Measurements from ENCODE around the gene MRPL55.

The MRPL55 gene

GRCh38 chr1:228136901-228137300 is 27.8 kb upstream of the MRPL55 start:
- no peaks in the 10 kb centered on the region for H3K4me1 ChIP-seq (ENCODE audit: control insufficient read depth, insufficient read depth, low read length)
- no peaks in the 10 kb centered on the region for H3K9me3 ChIP-seq (ENCODE audit: control insufficient read depth, insufficient read depth, low read length)
- H3K9ac ChIP-seq (ENCODE audit: low read depth, low read length): no peak overlapping the region
- peaks cover 18% of the 10 kb centered on the region for H3K27me3 ChIP-seq (ENCODE audit: control insufficient read depth, insufficient read depth, low read length)
- H3K4me3 ChIP-seq (ENCODE audit: low read depth, low read length): no peak overlapping the region
- no peaks in the 10 kb centered on the region for H3K36me3 ChIP-seq (ENCODE audit: control insufficient read depth, insufficient read depth, low read length)

DNA sequence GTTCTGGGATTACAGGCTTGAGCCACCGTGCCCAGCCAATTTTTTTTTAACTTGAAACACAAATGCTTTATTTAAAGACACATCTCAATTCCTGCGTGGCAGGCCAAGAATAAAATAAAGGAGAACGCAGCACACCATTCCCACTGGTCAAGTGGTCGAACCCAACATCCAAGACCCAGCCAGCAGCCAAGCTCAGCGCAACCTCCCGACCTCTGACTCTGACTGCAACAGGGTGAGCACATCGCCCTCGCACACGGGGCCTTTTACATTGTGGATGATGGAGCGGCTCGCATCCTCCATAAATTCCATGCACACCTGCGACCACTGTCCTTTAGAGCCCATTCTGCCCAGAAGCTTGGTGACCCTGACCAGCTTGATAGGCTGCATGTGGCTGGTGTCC is 25.5 kb upstream of the MRPL55 start:
- Histone ChIP-seq H3K9ac (ENCODE audit: low read depth, low read length) (no peak overlapping the region), H3K27me3 (ENCODE audit: control insufficient read depth, insufficient read depth, low read length) (peaks cover 21% of the 10 kb centered on the region), H3K4me1 (ENCODE audit: control insufficient read depth, insufficient read depth, low read length) (no peaks in the 10 kb centered on the region), H3K9me3 (ENCODE audit: control insufficient read depth, insufficient read depth, low read length) (no peaks in the 10 kb centered on the region), H3K36me3 (ENCODE audit: control insufficient read depth, insufficient read depth, low read length) (no peaks in the 10 kb centered on the region), H3K4me3 (ENCODE audit: low read depth, low read length) (no peak overlapping the region)

- peaks cover 18% of the 10 kb centered on the region for H3K27me3 ChIP-seq (ENCODE audit: control insufficient read depth, insufficient read depth, low read length)
- no peaks in the 10 kb centered on the region for H3K36me3 ChIP-seq (ENCODE audit: control insufficient read depth, insufficient read depth, low read length)
- no peaks in the 10 kb centered on the region for H3K9me3 ChIP-seq (ENCODE audit: control insufficient read depth, insufficient read depth, low read length)
- H3K9ac ChIP-seq (ENCODE audit: low read depth, low read length): no peak overlapping the region
- H3K4me1 ChIP-seq (ENCODE audit: control insufficient read depth, insufficient read depth, low read length): no peaks in the 10 kb centered on the region
- H3K4me3 ChIP-seq (ENCODE audit: low read depth, low read length): no peak overlapping the region
Observed at GRCh38 chr1:228131766-228132165, 22.7 kb upstream of the MRPL55 start.

GRCh38 chr1:228125185-228125584 is 16.1 kb upstream of the MRPL55 start:
- H3K4me1 ChIP-seq (ENCODE audit: control insufficient read depth, insufficient read depth, low read length): no peaks in the 10 kb centered on the region
- H3K9me3 ChIP-seq (ENCODE audit: control insufficient read depth, insufficient read depth, low read length): no peaks in the 10 kb centered on the region
- H3K4me3 ChIP-seq (ENCODE audit: low read depth, low read length): no peak overlapping the region
- no peaks in the 10 kb centered on the region for H3K36me3 ChIP-seq (ENCODE audit: control insufficient read depth, insufficient read depth, low read length)
- H3K27me3 ChIP-seq (ENCODE audit: control insufficient read depth, insufficient read depth, low read length): peaks cover 5% of the 10 kb centered on the region
- H3K9ac ChIP-seq (ENCODE audit: low read depth, low read length): no peak overlapping the region

GRCh38 chr1:228123505-228123904 is 14.4 kb upstream of the MRPL55 start:
- Histone ChIP-seq H3K4me3 (ENCODE audit: low read depth, low read length) (no peak overlapping the region), H3K4me1 (ENCODE audit: control insufficient read depth, insufficient read depth, low read length) (no peaks in the 10 kb centered on the region), H3K9ac (ENCODE audit: low read depth, low read length) (no peak overlapping the region), H3K36me3 (ENCODE audit: control insufficient read depth, insufficient read depth, low read length) (no peaks in the 10 kb centered on the region), H3K27me3 (ENCODE audit: control insufficient read depth, insufficient read depth, low read length) (peaks cover 2% of the 10 kb centered on the region), H3K9me3 (ENCODE audit: control insufficient read depth, insufficient read depth, low read length) (no peaks in the 10 kb centered on the region)

- H3K9ac ChIP-seq (ENCODE audit: low read depth, low read length): no peak overlapping the region
- H3K4me1 ChIP-seq (ENCODE audit: control insufficient read depth, insufficient read depth, low read length): no peaks in the 10 kb centered on the region
- no peaks in the 10 kb centered on the region for H3K36me3 ChIP-seq (ENCODE audit: control insufficient read depth, insufficient read depth, low read length)
- peaks cover 2% of the 10 kb centered on the region for H3K27me3 ChIP-seq (ENCODE audit: control insufficient read depth, insufficient read depth, low read length)
- no peak overlapping the region for H3K4me3 ChIP-seq (ENCODE audit: low read depth, low read length)
- H3K9me3 ChIP-seq (ENCODE audit: control insufficient read depth, insufficient read depth, low read length): no peaks in the 10 kb centered on the region
Observed at GRCh38 chr1:228122921-228123441, 13.9 kb upstream of the MRPL55 start.

GRCh38 chr1:228120857-228121489 is 11.9 kb upstream of the MRPL55 start:
- Histone ChIP-seq H3K9ac (ENCODE audit: low read depth, low read length) (no peak overlapping the region), H3K9me3 (ENCODE audit: control insufficient read depth, insufficient read depth, low read length) (no peaks in the 10 kb centered on the region), H3K36me3 (ENCODE audit: control insufficient read depth, insufficient read depth, low read length) (no peaks in the 10 kb centered on the region), H3K4me1 (ENCODE audit: control insufficient read depth, insufficient read depth, low read length) (no peaks in the 10 kb centered on the region), H3K4me3 (ENCODE audit: low read depth, low read length) (no peak overlapping the region), H3K27me3 (ENCODE audit: control insufficient read depth, insufficient read depth, low read length) (peaks cover 2% of the 10 kb centered on the region)

DNA sequence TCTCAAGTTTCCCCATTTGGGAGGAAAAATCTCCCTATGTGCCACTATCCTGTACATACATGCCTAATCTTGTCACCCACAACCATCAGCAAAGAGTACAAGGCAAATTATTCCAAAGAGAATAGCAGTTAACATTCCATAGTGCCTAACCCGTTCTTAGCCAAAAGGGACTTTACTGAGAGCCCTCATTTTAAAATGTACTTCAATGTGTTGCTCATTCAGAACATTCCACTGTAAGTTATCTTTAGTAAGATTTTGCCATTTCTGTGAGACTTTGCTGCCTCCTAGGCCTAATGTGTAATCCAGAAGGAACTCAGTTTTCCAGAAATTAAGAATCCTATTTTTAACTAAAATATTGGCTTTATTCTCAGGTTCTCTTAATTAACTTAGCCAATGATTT is 11.3 kb upstream of the MRPL55 start:
- Histone ChIP-seq H3K4me3 (ENCODE audit: low read depth, low read length) (no peak overlapping the region), H3K9ac (ENCODE audit: low read depth, low read length) (no peak overlapping the region), H3K27me3 (ENCODE audit: control insufficient read depth, insufficient read depth, low read length) (peaks cover 2% of the 10 kb centered on the region)

DNA sequence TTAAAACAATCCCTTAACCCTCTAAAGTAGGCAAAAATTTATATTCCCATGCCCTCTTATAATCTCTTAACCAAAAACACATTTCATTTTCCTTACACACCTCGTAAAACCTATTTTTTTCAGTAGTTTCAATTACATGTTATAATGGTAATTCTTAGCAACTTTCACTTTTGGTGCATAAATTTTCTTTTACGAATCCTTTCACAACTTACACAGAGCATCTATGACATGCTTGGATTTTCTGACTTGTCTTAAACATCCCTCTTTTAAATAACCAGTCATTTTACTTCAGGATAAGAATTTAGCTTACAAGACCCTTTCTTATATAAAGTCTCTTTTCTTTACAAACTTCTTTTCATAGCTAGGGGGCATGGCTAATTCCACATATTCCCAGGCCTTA is 8.9 kb upstream of the MRPL55 start:
- H3K4me1 ChIP-seq (ENCODE audit: control insufficient read depth, insufficient read depth, low read length): no peaks in the 10 kb centered on the region
- no peak overlapping the region for H3K9ac ChIP-seq (ENCODE audit: low read depth, low read length)
- H3K27me3 ChIP-seq (ENCODE audit: control insufficient read depth, insufficient read depth, low read length): peaks cover 2% of the 10 kb centered on the region
- H3K9me3 ChIP-seq (ENCODE audit: control insufficient read depth, insufficient read depth, low read length): no peaks in the 10 kb centered on the region
- no peaks in the 10 kb centered on the region for H3K36me3 ChIP-seq (ENCODE audit: control insufficient read depth, insufficient read depth, low read length)
- H3K4me3 ChIP-seq (ENCODE audit: low read depth, low read length): no peak overlapping the region

More for the DNA sequence above, 11.3 kb upstream of the MRPL55 start:
- Histone ChIP-seq H3K4me1 (ENCODE audit: control insufficient read depth, insufficient read depth, low read length) (no peaks in the 10 kb centered on the region), H3K36me3 (ENCODE audit: control insufficient read depth, insufficient read depth, low read length) (no peaks in the 10 kb centered on the region), H3K9me3 (ENCODE audit: control insufficient read depth, insufficient read depth, low read length) (no peaks in the 10 kb centered on the region)

DNA sequence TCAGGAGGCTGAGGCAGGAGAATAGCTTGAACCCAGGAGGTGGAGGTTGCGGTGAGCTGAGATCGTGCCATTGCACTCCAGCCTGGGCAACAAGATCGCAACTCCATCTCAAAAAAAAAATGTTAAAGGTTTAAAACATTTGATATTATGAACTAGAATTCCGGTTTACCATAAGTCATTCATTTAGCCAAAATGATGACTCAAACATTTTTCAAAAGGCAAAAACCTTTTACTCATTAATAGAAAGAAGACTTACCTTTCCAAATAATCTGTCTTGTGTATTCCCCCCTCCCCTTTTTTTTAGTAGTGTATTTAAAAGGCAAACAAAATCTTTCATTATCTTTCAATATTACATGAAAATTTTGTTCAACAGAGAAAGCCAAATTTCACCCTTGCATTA is 8.2 kb upstream of the MRPL55 start:
- Histone ChIP-seq H3K4me3 (ENCODE audit: low read depth, low read length) (no peak overlapping the region), H3K4me1 (ENCODE audit: control insufficient read depth, insufficient read depth, low read length) (no peaks in the 10 kb centered on the region), H3K36me3 (ENCODE audit: control insufficient read depth, insufficient read depth, low read length) (no peaks in the 10 kb centered on the region), H3K9me3 (ENCODE audit: control insufficient read depth, insufficient read depth, low read length) (no peaks in the 10 kb centered on the region), H3K27me3 (ENCODE audit: control insufficient read depth, insufficient read depth, low read length) (no peaks in the 10 kb centered on the region), H3K9ac (ENCODE audit: low read depth, low read length) (no peak overlapping the region)

DNA sequence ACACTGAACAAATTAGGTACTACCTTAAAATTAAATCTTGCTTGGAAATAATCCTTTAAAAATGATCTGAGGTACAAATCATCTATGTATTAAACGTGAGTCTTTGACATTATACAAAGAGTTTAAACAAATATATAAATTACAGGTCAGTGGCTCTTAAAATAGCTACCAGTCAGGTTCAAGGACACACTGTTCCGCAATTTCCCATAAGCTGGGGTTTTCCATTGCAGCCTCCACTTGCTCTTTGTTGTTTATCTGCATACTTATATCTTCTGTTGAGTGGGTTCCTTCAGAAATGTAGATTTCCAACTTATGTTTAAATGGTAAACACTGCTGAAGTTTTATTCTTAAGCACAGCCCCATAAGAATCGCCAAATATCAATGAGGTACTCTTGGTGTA is 5.7 kb upstream of the MRPL55 start:
- Histone ChIP-seq H3K9ac (ENCODE audit: low read depth, low read length) (no peak overlapping the region), H3K4me3 (ENCODE audit: low read depth, low read length) (no peak overlapping the region), H3K4me1 (ENCODE audit: control insufficient read depth, insufficient read depth, low read length) (no peaks in the 10 kb centered on the region), H3K9me3 (ENCODE audit: control insufficient read depth, insufficient read depth, low read length) (no peaks in the 10 kb centered on the region), H3K27me3 (ENCODE audit: control insufficient read depth, insufficient read depth, low read length) (no peaks in the 10 kb centered on the region), H3K36me3 (ENCODE audit: control insufficient read depth, insufficient read depth, low read length) (no peaks in the 10 kb centered on the region)

DNA sequence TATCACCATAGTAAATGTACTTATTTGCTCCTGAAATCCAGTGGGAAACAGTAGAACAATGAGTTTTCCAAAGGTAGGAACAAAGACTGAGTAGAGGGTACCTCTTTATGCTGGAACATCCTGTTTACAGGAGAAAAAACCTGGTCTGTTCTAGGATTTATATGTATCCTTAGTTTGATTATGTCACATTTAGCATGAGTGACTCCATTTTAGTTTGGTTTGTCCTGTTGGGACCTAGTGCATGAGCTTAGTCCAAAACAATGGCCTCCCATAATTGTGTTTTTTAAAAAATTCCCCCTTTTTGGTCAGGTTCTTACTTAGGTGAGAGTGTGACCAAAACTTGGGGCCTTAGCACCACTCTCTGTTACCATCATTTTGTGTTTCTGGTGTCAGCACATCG is 3.5 kb upstream of the MRPL55 start:
- Histone ChIP-seq H3K9me3 (ENCODE audit: control insufficient read depth, insufficient read depth, low read length) (no peaks in the 10 kb centered on the region), H3K27me3 (ENCODE audit: control insufficient read depth, insufficient read depth, low read length) (no peaks in the 10 kb centered on the region)

More for the DNA sequence above, 3.5 kb upstream of the MRPL55 start:
- no peak overlapping the region for H3K4me3 ChIP-seq (ENCODE audit: low read depth, low read length)
- no peaks in the 10 kb centered on the region for H3K4me1 ChIP-seq (ENCODE audit: control insufficient read depth, insufficient read depth, low read length)
- peaks cover under 1% of the 10 kb centered on the region for H3K36me3 ChIP-seq (ENCODE audit: control insufficient read depth, insufficient read depth, low read length)
- no peak overlapping the region for H3K9ac ChIP-seq (ENCODE audit: low read depth, low read length)
